Measurements from ENCODE around the gene ACVR1B. TPM values are rescaled to one million over a fixed set of nuclear protein-coding genes. Genes with fewer than 3 reads are reported as not detected.

The ACVR1B gene
- total and polyA plus RNA-seq, 2 donors (not counting 3 experiments of a cell fraction or from before 2014, with no cell fraction given) = 29.0 to 33.7 TPM

DNA sequence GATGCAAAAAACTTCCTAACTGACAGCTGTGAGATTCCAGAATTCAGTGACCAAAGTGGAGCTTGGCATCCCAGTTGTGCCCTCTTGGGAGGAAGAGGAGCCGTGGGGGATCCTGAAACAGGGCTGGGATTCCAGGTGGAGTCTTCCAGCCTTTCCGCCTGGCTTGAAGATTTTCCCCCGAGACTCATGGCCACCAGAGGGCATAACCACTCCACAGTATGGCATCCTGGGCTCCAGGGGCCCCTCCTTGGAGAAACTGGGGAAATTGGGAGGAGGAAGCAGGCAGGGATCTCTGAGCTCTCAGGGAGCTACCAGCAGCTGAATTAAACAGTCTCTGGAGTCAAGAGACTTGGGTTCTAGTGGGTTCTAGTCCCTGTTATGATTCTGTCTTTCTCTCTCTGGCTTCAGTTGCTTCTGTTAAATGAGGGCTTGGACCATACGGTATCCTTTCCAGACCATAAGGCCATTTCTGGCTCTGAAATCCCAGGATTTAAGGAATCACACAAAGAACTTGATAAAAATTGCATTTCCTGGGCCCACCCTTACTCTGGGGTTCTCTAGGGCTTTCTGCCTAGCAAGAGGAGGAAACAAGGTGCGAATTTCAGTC, 52.6 kb downstream of the ACVR1B start:
- no TSS peak for BruUV-seq (replicated peaks)
- peaks cover 23% of the 10 kb centered on the region for H3K79me2 ChIP-seq (ENCODE audit: control insufficient read depth, insufficient read depth, low read length)
- peaks cover 0 to 3% of the 10 kb centered on the region in 2 experiments for H3K36me3 ChIP-seq (ENCODE audit: control insufficient read depth in 2 of 2, extremely low read depth in 1 of 2, insufficient read depth in 2 of 2, low read length in 2 of 2)
- dilution Hi-C loops (cut with MboI; ENCODE audit: extremely low pct_ligation_motif_present, low sequenced_read_pairs) = no loop called here
- no peak overlapping the region for H2AFZ ChIP-seq (ENCODE audit: low read depth, low read length)
- no peaks in the 10 kb centered on the region for H3K9me3 ChIP-seq (replicated peaks; ENCODE audit: control insufficient read depth, insufficient read depth, low read length)
- intact Hi-C loops (cut with micrococcal nuclease) = loop anchor here (1.0 kb wide), 1 partner anchor 16 kb away; no protein-coding TSS in a partner anchor
- H4K20me1 ChIP-seq (replicated peaks; ENCODE audit: control insufficient read depth, extremely low read depth, insufficient read depth, low read length) = no peaks in the 10 kb centered on the region
- POLR2A ChIA-PET = interaction anchor here (5.8 kb wide), 1 partner anchor 17 kb away, joined by 221 read pairs; no protein-coding TSS in a partner anchor
- CTCF ChIA-PET = interaction anchor here (0.6 to 11.4 kb wide), 26 partner anchors 8 to 143 kb away, joined by 3 to 946 read pairs (median 5); partner anchors contain the start of genes ATG101 and NR4A1
- H3K4me2 ChIP-seq (ENCODE audit: insufficient read depth, low read length) = no peak overlapping the region
- DNase-seq (ENCODE audit: low read depth, low spot score) = peak; percentile 60
- TF ChIP-seq GATA2 (IDR thresholded peaks at IDR 0.05; ENCODE audit: insufficient read depth, insufficient read length, low read depth, low read length) (no peak), POLR2AphosphoS5 (IDR thresholded peaks at IDR 0.05; ENCODE audit: insufficient read depth, low read depth, low read length) (peak; percentile 37)
- TF ChIP-seq, protein P1, sequence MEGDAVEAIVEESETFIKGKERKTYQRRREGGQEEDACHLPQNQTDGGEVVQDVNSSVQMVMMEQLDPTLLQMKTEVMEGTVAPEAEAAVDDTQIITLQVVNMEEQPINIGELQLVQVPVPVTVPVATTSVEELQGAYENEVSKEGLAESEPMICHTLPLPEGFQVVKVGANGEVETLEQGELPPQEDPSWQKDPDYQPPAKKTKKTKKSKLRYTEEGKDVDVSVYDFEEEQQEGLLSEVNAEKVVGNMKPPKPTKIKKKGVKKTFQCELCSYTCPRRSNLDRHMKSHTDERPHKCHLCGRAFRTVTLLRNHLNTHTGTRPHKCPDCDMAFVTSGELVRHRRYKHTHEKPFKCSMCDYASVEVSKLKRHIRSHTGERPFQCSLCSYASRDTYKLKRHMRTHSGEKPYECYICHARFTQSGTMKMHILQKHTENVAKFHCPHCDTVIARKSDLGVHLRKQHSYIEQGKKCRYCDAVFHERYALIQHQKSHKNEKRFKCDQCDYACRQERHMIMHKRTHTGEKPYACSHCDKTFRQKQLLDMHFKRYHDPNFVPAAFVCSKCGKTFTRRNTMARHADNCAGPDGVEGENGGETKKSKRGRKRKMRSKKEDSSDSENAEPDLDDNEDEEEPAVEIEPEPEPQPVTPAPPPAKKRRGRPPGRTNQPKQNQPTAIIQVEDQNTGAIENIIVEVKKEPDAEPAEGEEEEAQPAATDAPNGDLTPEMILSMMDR (IDR thresholded peaks at IDR 0.05; ENCODE audit: extremely low read depth in 1 of 2, insufficient read depth in 1 of 2, low read depth in 1 of 2, low read length in 2 of 2) = peak; percentile 72 to 79
- peak; percentile 92 for FAIRE-seq
- no peaks in the 10 kb centered on the region for H3K27me3 ChIP-seq (ENCODE audit: control insufficient read depth in 2 of 2, insufficient read depth in 2 of 2, low read length in 2 of 2)
- H3K9me1 ChIP-seq (replicated peaks; ENCODE audit: control insufficient read depth, extremely low read depth, insufficient read depth, low read length) = no peaks in the 10 kb centered on the region
- H3K27ac ChIP-seq (ENCODE audit: insufficient read depth, low read depth, low read length) = no peak overlapping the region
- peaks cover 22% of the 10 kb centered on the region for H3K4me1 ChIP-seq (ENCODE audit: control insufficient read depth, extremely low read depth, insufficient read depth, low read length)
- H3K4me3 ChIP-seq (replicated peaks in 1 of 3; ENCODE audit: insufficient read depth in 1 of 3, low read depth in 1 of 3, low read length in 3 of 3) = no peak overlapping the region
- H3K9ac ChIP-seq (replicated peaks; ENCODE audit: extremely low read depth, insufficient read depth, low read length) = no peak overlapping the region
